IPS-NIHi7 (cell line): ENCODE results near the gene CASP9.
"Not testable (repeated sequence)": the region's sequence is repeated elsewhere in the genome, so short reads cannot be mapped to it uniquely, and the experiment has no call there.

ENCODE experiments used
- DNase-seq: peaks from one replicate; pipeline ENCODE4 v3.0.0; 2012; ENCODE audit warnings: mixed read lengths; ENCODE audit errors: extremely low spot score

CASP9 gene

GRCh38 chr1:15469821-15470448 lies 54.1 kb downstream of the CASP9 start:
- not testable (repeated sequence) for DNase-seq

GRCh38 chr1:15469361-15469760 lies 54.7 kb downstream of the CASP9 start:
- DNase-seq = no peak

GRCh38 chr1:15468145-15468544 lies 55.9 kb downstream of the CASP9 start:
- DNase-seq = no peak

- not testable (repeated sequence) for DNase-seq
These were observed 56.9 kb downstream of the CASP9 start for GRCh38 chr1:15466955-15467625.

GRCh38 chr1:15465674-15466073 lies 58.3 kb downstream of the CASP9 start:
- no peak for DNase-seq

GRCh38 chr1:15463926-15464322 lies 60.1 kb downstream of the CASP9 start:
- not testable (repeated sequence) for DNase-seq

GRCh38 chr1:15463064-15463800 lies 60.8 kb downstream of the CASP9 start:
- not testable (repeated sequence) for DNase-seq

GRCh38 chr1:15460708-15461095 lies 63.3 kb downstream of the CASP9 start:
- no peak for DNase-seq

- DNase-seq = no peak
These were observed 64.0 kb downstream of the CASP9 start for GRCh38 chr1:15459771-15460707.

GRCh38 chr1:15458388-15458787 lies 65.6 kb downstream of the CASP9 start:
- not testable (repeated sequence) for DNase-seq

- no peak for DNase-seq
These were observed 66.4 kb downstream of the CASP9 start for GRCh38 chr1:15457585-15457984.

- no peak for DNase-seq
These were observed 67.6 kb downstream of the CASP9 start, which contains the start of gene CELA2A for GRCh38 chr1:15456313-15456954. Gene CELA2A, plus strand, starts transcription at chr1:15456732. Its CDS starts 22 bp downstream, at chr1:15456754.

GRCh38 chr1:15455522-15455921 lies 68.5 kb downstream of the CASP9 start:
- no peak for DNase-seq

GRCh38 chr1:15454256-15454655 lies 69.8 kb downstream of the CASP9 start:
- no peak for DNase-seq

- DNase-seq = no peak
These were observed 70.3 kb downstream of the CASP9 start for GRCh38 chr1:15453734-15454133.

- DNase-seq = no peak
These were observed 71.0 kb downstream of the CASP9 start for GRCh38 chr1:15452866-15453571.

GRCh38 chr1:15452216-15452615 lies 71.8 kb downstream of the CASP9 start:
- no peak for DNase-seq

GRCh38 chr1:15451014-15451722 lies 72.8 kb downstream of the CASP9 start:
- no peak for DNase-seq

GRCh38 chr1:15449567-15449966 lies 74.4 kb downstream of the CASP9 start:
- DNase-seq = no peak
